Measurements from ENCODE around the gene CDKN2B.

Gene CDKN2B

DNA sequence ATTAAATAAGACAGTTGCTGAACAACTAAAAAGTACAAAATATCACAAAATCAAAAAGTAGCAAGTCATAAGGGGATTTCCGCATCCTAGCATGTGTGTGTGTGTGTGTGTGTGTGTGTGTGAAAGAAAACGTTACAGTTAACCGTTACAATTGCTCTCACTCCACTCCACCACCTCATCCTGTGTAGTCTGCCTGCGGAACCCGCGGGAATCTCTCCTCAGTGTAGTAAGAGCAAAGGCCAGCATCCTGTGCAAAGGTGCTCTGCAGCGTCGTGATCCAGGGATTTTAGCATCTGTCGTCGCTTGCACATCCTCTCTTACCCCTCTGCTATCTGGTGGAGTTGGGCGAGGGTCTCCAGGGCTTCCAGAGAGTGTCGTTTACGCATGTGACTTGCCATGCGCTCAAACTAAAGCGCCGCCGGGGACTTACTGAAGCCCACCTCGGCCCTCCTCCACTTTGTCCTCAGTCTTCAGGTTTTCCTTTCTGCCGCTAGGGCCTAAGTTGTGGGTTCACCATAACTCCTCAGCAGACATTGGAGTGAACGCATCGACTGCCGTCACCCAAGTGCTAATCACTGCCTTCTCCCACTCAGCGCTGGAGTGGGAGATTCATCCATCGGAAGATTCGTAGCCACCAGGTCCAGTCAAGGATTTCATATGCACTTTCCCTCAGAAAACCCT lies 3.9 kb downstream of the CDKN2B start:
- no peak overlapping the region for H3K9ac ChIP-seq (ENCODE audit: low read depth, low read length)
- H3K27ac ChIP-seq (ENCODE audit: low read length): no peak overlapping the region
- no peaks in the 10 kb centered on the region; the same call in 1 of the 2 replicates for H3K4me1 ChIP-seq (ENCODE audit: insufficient read depth, low read length)
- H3K27me3 ChIP-seq (ENCODE audit: insufficient read depth, low read length): peaks cover 94% of the 10 kb centered on the region
- H3K4me3 ChIP-seq (ENCODE audit: low read length): peak overlapping the region; percentile 63
- no peaks in the 10 kb centered on the region for H3K9me3 ChIP-seq (ENCODE audit: insufficient read depth, low read depth, low read length)
- H3K36me3 ChIP-seq (ENCODE audit: insufficient read depth, low read depth, low read length): no peaks in the 10 kb centered on the region

DNA sequence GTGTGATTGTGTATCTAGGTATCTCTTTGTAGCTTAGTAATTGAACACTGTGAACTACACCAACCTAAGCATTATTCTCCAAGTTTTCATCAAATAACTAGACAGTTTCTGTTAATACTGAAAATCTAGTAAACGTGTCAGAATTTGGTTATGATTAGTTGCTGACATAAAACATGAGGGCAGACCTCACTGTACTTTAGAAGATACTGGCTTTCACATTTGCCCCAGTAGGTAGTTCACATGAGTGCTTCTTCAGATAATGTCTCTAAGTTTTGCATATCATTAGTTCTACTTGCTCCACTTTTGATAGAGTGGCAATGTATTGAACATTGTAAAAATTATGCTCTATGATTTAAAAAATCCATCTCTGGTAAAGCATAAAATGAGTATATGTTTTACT lies 7.1 kb downstream of the CDKN2B start:
- Histone ChIP-seq H3K9ac (ENCODE audit: low read depth, low read length) (no peak overlapping the region), H3K36me3 (ENCODE audit: insufficient read depth, low read depth, low read length) (no peaks in the 10 kb centered on the region), H3K9me3 (ENCODE audit: insufficient read depth, low read depth, low read length) (no peaks in the 10 kb centered on the region), H3K27ac (ENCODE audit: low read length) (no peak overlapping the region), H3K4me1 (ENCODE audit: insufficient read depth, low read length) (peaks cover 14% of the 10 kb centered on the region), H3K4me3 (ENCODE audit: low read length) (no peak overlapping the region), H3K27me3 (ENCODE audit: insufficient read depth, low read length) (peaks cover 100% of the 10 kb centered on the region)

DNA sequence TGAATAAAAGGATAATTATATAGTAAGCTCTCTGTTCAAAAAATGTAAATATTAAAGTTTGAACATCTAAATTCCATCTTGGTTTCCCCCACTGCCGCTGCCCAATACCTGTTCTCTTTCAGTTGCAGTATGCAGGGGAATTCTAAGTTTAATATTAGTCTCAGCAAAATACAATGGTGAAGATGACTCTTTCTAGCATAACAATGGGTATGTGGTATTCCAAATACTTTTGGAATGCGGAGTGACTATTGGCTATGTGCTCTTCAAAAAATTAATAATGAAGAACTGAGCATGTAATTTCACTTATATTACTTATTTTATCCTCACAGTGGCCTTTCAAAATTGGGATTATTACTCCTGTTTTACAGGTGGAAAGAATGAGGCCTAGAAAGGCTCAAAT lies 11.1 kb downstream of the CDKN2B start:
- Histone ChIP-seq H3K9me3 (ENCODE audit: insufficient read depth, low read depth, low read length) (no peaks in the 10 kb centered on the region), H3K4me3 (ENCODE audit: low read length) (no peak overlapping the region), H3K27me3 (ENCODE audit: insufficient read depth, low read length) (peaks cover 99% of the 10 kb centered on the region), H3K27ac (ENCODE audit: low read length) (no peak overlapping the region), H3K4me1 (ENCODE audit: insufficient read depth, low read length) (peaks cover 16% of the 10 kb centered on the region), H3K9ac (ENCODE audit: low read depth, low read length) (no peak overlapping the region), H3K36me3 (ENCODE audit: insufficient read depth, low read depth, low read length) (no peaks in the 10 kb centered on the region)

DNA sequence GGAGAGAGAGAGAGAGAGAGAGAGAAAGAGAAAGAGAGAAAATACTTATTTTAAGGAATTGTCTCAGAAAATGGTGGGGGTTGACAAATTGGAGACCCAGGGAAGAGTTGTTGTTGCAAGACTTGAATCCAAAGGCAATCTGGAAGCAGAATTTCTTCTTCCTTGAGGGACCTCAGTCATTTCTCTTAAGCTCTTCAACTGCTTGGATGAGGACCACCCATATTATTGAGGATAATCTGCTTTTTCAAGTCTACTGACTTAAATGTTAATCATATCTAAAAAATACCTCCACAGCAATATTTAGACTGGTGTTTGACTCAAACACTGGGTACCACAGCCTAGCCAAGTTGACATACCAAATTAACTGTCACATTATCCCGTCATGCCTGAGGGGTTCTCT lies 11.6 kb downstream of the CDKN2B start:
- Histone ChIP-seq H3K36me3 (ENCODE audit: insufficient read depth, low read depth, low read length) (no peaks in the 10 kb centered on the region), H3K27ac (ENCODE audit: low read length) (no peak overlapping the region), H3K9me3 (ENCODE audit: insufficient read depth, low read depth, low read length) (no peaks in the 10 kb centered on the region), H3K27me3 (ENCODE audit: insufficient read depth, low read length) (peaks cover 99% of the 10 kb centered on the region), H3K4me1 (ENCODE audit: insufficient read depth, low read length) (peaks cover 16% of the 10 kb centered on the region), H3K9ac (ENCODE audit: low read depth, low read length) (no peak overlapping the region), H3K4me3 (ENCODE audit: low read length) (no peak overlapping the region)

DNA sequence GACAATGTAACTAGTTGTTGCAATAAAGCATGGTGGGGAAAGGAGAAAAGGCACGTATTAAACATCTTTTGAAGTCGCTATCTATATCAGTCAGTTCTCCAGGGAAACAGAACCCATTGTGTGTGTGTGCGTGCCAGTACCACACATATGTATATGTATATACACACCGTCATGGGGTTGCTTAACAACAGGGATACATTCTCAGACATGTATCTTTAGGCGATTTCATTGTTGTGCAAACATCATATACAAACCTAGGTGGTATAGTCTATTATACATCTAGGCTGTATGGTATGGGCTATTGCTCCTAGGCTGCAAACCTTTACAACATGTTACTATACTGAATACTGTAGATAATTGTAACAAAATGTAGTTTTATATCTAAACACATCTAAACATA lies 12.2 kb downstream of the CDKN2B start:
- no peak overlapping the region for H3K27ac ChIP-seq (ENCODE audit: low read length)
- H3K9ac ChIP-seq (ENCODE audit: low read depth, low read length): no peak overlapping the region
- peaks cover 99% of the 10 kb centered on the region for H3K27me3 ChIP-seq (ENCODE audit: insufficient read depth, low read length)
- no peaks in the 10 kb centered on the region for H3K36me3 ChIP-seq (ENCODE audit: insufficient read depth, low read depth, low read length)
- peak overlapping the region; percentile 80; the same call in 1 of the 2 replicates for H3K4me3 ChIP-seq (ENCODE audit: low read length)
- no peaks in the 10 kb centered on the region for H3K9me3 ChIP-seq (ENCODE audit: insufficient read depth, low read depth, low read length)
- peaks cover 16% of the 10 kb centered on the region for H3K4me1 ChIP-seq (ENCODE audit: insufficient read depth, low read length)

DNA sequence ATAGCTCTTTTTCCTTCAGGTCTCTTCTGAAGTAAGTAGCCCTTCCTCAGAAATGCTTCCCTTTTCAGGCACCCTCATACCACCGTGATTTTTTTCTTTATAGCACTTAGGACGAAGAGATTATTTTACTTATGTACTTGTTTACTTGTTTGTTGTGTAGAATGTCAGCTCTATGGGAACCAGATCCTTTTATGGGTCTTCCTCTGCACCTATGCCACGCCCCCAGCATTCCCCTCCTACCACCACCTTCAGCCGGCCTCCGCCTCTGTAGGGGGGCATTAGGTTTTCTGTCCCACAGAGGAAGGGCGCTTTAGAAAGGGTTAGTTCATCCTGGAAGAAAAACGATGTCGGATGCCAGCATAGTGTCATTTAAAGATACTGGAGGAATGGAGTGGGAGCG lies 12.7 kb downstream of the CDKN2B start:
- Histone ChIP-seq H3K27ac (ENCODE audit: low read length) (no peak overlapping the region), H3K4me1 (ENCODE audit: insufficient read depth, low read length) (peaks cover 16% of the 10 kb centered on the region), H3K4me3 (ENCODE audit: low read length) (peak overlapping the region; percentile 80)

DNA sequence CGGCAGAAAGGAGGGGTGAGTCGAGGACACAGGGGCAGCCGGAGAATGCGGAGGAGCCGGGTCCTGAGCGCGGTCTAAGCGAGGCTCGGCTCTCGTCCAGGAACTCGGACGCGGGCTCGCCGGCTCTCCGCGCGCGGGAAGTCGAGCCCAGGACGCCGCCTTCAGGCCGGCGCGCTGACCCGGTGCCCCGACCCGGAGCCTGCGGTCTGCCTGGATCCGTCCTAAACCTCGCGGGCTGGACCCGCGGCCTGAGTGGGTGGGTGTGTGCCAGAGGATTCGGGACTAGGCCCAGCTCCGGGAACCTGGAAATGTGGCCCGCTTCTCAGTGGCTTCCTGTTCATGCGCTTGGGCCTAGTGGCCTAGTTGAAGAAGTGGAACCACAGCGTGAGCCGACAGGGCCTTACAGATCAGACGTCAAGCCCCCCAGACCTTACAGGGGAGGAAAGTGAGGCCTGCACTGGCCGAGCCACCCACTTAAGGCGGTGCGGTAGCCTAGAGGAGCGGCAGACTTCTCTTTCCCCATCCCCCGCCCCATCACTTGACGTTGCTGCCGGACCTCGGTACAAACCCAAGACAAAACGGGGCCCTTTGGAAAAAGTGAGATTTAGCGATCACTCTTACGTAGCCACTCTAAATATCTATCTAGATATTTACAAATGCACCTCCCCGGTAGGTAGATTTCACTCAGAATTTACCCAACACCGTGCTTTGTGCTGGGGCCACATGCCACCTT lies 13.3 kb downstream of the CDKN2B start:
- H3K9me3 ChIP-seq (ENCODE audit: insufficient read depth, low read depth, low read length): no peaks in the 10 kb centered on the region
- peaks cover 16% of the 10 kb centered on the region for H3K4me1 ChIP-seq (ENCODE audit: insufficient read depth, low read length)
- H3K36me3 ChIP-seq (ENCODE audit: insufficient read depth, low read depth, low read length): no peaks in the 10 kb centered on the region
- no peak overlapping the region for H3K27ac ChIP-seq (ENCODE audit: low read length)
- no peak overlapping the region for H3K9ac ChIP-seq (ENCODE audit: low read depth, low read length)
- peak overlapping the region; percentile 80 for H3K4me3 ChIP-seq (ENCODE audit: low read length)
- peaks cover 99% of the 10 kb centered on the region for H3K27me3 ChIP-seq (ENCODE audit: insufficient read depth, low read length)

More for the DNA sequence above, 12.7 kb downstream of the CDKN2B start:
- no peaks in the 10 kb centered on the region for H3K36me3 ChIP-seq (ENCODE audit: insufficient read depth, low read depth, low read length)
- H3K9ac ChIP-seq (ENCODE audit: low read depth, low read length): no peak overlapping the region
- no peaks in the 10 kb centered on the region for H3K9me3 ChIP-seq (ENCODE audit: insufficient read depth, low read depth, low read length)
- peaks cover 99% of the 10 kb centered on the region for H3K27me3 ChIP-seq (ENCODE audit: insufficient read depth, low read length)

DNA sequence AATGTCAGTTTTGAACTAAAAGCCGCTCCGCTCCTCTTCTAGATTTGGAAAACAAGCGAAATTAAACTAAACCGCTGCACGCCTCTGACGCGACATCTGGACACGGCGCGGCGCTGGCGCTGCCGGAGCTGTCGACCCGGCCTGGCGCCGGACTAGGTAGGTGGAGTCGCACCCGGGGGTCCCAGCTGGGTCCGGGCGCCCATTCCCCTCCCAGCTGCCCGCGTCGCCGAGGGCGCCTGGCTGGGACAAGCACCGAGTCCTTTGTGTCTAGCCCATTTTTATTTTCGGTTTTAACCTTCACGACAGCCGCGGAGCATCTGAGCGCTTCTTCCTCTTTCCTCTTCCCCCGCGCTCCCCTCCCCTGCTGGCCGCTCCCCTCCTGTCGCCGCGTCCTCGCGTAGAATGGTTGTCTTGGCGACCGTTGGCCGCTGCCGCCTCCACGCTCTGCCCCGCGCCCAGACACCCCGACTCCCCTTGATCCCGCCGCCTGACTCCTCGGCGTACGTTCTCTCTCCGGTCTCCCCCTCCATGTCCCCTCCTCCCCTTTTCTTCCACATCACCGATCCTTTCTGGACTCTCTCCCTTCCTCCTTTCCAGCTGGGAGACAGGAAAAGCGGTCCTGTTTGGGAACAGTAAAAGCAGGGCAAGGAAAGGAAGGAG lies 14.0 kb downstream of the CDKN2B start:
- H3K27me3 ChIP-seq (ENCODE audit: insufficient read depth, low read length): peaks cover 99% of the 10 kb centered on the region
- H3K36me3 ChIP-seq (ENCODE audit: insufficient read depth, low read depth, low read length): no peaks in the 10 kb centered on the region
- peaks cover 17% of the 10 kb centered on the region for H3K4me1 ChIP-seq (ENCODE audit: insufficient read depth, low read length)
- H3K9me3 ChIP-seq (ENCODE audit: insufficient read depth, low read depth, low read length): no peaks in the 10 kb centered on the region
- H3K27ac ChIP-seq (ENCODE audit: low read length): no peak overlapping the region
- no peak overlapping the region for H3K9ac ChIP-seq (ENCODE audit: low read depth, low read length)
- H3K4me3 ChIP-seq (ENCODE audit: low read length): peak overlapping the region; percentile 80

DNA sequence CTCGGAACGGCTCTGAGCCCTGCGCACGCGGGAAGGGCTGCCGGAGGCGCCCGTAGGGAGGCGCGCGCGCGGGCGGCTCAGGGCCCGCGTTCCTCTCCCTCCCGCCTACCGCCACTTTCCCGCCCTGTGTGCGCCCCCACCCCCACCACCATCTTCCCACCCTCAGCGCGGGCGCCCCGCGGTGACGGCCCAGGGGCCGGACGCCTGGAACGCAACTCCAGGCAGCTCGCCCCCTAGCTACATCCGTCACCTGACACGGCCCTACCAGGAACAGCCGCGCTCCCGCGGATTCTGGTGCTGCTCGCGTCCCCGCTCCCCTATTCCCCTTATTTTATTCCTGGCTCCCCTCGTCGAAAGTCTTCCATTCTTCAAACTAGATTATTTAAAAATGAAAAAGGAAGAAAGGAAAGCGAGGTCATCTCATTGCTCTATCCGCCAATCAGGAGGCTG lies 14.5 kb downstream of the CDKN2B start, which contains the start of gene CDKN2B-AS1:
CDKN2B-AS1 (plus strand) TSS at position 236 of the 450 bp plus-strand sequence.
- H3K4me1 ChIP-seq (ENCODE audit: insufficient read depth, low read length): peaks cover 19% of the 10 kb centered on the region
- no peak within 1 kb of the TSS for H3K9ac ChIP-seq (ENCODE audit: low read depth, low read length)
- H3K36me3 ChIP-seq (ENCODE audit: insufficient read depth, low read depth, low read length): no peaks in the 10 kb centered on the region
- H3K9me3 ChIP-seq (ENCODE audit: insufficient read depth, low read depth, low read length): no peaks in the 10 kb centered on the region
- peaks cover 99% of the 10 kb centered on the region for H3K27me3 ChIP-seq (ENCODE audit: insufficient read depth, low read length)
- peak within 1 kb of the TSS; percentile 80 for H3K4me3 ChIP-seq (ENCODE audit: low read length)
- no peak within 1 kb of the TSS for H3K27ac ChIP-seq (ENCODE audit: low read length)

DNA sequence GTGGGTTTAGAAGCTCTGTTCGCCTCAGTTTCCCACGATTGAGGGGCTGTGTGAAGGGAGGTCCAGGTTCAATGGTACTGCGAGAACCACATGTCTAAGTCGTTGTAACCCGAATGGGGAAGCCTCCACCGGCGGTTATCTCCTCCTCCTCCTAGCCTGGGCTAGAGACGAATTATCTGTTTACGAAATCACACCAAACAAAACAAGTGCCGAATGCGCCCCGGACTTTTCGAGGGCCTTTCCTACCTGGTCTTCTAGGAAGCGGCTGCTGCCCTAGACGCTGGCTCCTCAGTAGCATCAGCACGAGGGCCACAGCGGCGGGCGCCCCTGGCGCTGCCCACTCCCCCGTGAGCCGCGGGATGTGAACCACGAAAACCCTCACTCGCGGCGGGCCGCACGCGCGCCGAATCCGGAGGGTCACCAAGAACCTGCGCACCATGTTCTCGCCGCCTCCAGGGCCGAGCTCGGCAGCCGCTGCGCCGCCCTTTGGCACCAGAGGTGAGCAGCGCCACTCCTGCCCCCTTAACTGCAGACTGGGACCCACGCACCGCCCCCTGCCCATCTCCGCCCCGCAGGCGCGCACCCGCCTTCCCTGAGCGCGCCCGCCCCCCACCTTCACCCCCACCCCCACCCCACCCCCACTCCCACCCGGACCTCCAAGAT lies 15.1 kb downstream of the CDKN2B start, which contains the start of gene CDKN2A:
CDKN2A (minus strand) TSS at position 500 of the 663 bp plus-strand sequence.
- Histone ChIP-seq H3K27ac (ENCODE audit: low read length) (no peak within 1 kb of the TSS), H3K9me3 (ENCODE audit: insufficient read depth, low read depth, low read length) (no peaks in the 10 kb centered on the region), H3K4me3 (ENCODE audit: low read length) (peak within 1 kb of the TSS; percentile 80), H3K9ac (ENCODE audit: low read depth, low read length) (no peak within 1 kb of the TSS), H3K4me1 (ENCODE audit: insufficient read depth, low read length) (peaks cover 19% of the 10 kb centered on the region), H3K36me3 (ENCODE audit: insufficient read depth, low read depth, low read length) (no peaks in the 10 kb centered on the region), H3K27me3 (ENCODE audit: insufficient read depth, low read length) (peaks cover 99% of the 10 kb centered on the region)

DNA sequence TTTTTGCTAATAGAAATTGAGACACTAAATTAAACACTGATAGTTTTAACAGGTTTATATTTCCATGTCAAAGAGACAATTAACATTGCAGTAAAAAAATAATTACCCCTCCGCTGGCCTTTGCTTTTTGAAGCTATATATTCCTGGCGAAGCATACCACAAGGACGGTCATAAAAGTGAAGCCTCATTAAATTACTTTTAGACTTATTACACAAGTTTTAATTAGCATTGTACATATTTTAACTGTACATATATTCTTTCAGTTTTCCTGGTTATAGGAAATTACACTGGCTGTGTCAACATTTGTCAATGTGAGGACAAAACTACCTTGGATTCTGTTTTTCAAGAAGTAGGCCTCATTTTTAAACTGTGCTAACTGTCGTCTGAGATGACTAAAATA lies 16.1 kb downstream of the CDKN2B start:
- no peak overlapping the region for H3K27ac ChIP-seq (ENCODE audit: low read length)
- no peak overlapping the region for H3K9ac ChIP-seq (ENCODE audit: low read depth, low read length)
- H3K4me1 ChIP-seq (ENCODE audit: insufficient read depth, low read length): peaks cover 15% of the 10 kb centered on the region
- no peaks in the 10 kb centered on the region for H3K36me3 ChIP-seq (ENCODE audit: insufficient read depth, low read depth, low read length)
- H3K27me3 ChIP-seq (ENCODE audit: insufficient read depth, low read length): peaks cover 99% of the 10 kb centered on the region
- H3K9me3 ChIP-seq (ENCODE audit: insufficient read depth, low read depth, low read length): no peaks in the 10 kb centered on the region
- H3K4me3 ChIP-seq (ENCODE audit: low read length): peak overlapping the region; percentile 58; the same call in 1 of the 2 replicates

All from iPS-20b (cell line).